Cardiac fibroblast (primary cell): ENCODE results near the gene NRXN3.
A peak's percentile ranks its signal among the peaks of the same experiment; 100 is the strongest.

ENCODE experiments used
- DNase-seq, 2 donors: peaks; one replicate each; pipeline versions ENCODE4 v3.0.0 to v3.0.0-alpha.2; 2010; ENCODE audit warnings: low read depth in 2 of 2
- H3K4me3 ChIP-seq, 2 donors: replicated peaks in 1 of 2; 1 replicate in 1 of 2; 2 replicates in 1 of 2; pipeline ENCODE4 v1.5.1; 2011; ENCODE audit warnings: low read depth in 2 of 2, low read length in 2 of 2, mild to moderate bottlenecking in 2 of 2, moderate library complexity in 1 of 2
- TF ChIP-seq, protein P1 (sequence below): IDR thresholded peaks from one replicate; pipeline ENCODE4 v1.5.1; 2011; ENCODE audit warnings: low read depth, mild to moderate bottlenecking, low read length, inconsistent platforms

NRXN3 gene

DNA sequence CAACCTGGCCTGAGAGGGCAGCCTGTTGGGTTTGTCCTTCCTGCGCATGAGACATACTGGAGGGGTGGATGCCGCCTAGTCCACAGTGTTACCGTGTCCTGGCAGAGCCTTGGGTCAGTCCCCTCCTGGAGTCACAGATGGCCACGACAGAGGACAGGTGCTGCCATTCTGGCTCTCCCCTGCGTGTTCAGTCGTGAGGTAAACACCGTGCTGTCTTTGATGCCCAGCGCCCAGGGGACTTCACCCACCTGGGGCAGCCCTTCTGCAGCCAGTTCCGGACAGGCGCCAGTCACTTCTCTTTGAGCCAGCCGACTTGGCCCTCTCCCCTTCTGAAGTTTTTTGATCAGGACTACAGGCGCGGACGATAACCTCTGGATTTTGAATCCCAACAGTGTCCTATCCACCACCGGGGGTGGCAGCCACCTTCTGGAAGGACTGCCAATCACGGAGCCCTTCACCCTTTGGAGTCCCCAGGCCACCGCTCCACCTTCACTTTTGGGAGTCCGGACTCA is 1108.2 kb downstream of the NRXN3 start:
- no peak for DNase-seq
- TF ChIP-seq, protein P1, sequence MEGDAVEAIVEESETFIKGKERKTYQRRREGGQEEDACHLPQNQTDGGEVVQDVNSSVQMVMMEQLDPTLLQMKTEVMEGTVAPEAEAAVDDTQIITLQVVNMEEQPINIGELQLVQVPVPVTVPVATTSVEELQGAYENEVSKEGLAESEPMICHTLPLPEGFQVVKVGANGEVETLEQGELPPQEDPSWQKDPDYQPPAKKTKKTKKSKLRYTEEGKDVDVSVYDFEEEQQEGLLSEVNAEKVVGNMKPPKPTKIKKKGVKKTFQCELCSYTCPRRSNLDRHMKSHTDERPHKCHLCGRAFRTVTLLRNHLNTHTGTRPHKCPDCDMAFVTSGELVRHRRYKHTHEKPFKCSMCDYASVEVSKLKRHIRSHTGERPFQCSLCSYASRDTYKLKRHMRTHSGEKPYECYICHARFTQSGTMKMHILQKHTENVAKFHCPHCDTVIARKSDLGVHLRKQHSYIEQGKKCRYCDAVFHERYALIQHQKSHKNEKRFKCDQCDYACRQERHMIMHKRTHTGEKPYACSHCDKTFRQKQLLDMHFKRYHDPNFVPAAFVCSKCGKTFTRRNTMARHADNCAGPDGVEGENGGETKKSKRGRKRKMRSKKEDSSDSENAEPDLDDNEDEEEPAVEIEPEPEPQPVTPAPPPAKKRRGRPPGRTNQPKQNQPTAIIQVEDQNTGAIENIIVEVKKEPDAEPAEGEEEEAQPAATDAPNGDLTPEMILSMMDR, result no peak
- H3K4me3 ChIP-seq, result peak overlapping the region; percentile 48 to 67

- TF ChIP-seq, protein P1, result no peak
- peak overlapping the region; percentile 48 to 67 for H3K4me3 ChIP-seq
- DNase-seq, result peak; percentile 84 to 85
Measured at GRCh38 chr14:79278798-79279644, 1108.8 kb downstream of the NRXN3 start.

DNA sequence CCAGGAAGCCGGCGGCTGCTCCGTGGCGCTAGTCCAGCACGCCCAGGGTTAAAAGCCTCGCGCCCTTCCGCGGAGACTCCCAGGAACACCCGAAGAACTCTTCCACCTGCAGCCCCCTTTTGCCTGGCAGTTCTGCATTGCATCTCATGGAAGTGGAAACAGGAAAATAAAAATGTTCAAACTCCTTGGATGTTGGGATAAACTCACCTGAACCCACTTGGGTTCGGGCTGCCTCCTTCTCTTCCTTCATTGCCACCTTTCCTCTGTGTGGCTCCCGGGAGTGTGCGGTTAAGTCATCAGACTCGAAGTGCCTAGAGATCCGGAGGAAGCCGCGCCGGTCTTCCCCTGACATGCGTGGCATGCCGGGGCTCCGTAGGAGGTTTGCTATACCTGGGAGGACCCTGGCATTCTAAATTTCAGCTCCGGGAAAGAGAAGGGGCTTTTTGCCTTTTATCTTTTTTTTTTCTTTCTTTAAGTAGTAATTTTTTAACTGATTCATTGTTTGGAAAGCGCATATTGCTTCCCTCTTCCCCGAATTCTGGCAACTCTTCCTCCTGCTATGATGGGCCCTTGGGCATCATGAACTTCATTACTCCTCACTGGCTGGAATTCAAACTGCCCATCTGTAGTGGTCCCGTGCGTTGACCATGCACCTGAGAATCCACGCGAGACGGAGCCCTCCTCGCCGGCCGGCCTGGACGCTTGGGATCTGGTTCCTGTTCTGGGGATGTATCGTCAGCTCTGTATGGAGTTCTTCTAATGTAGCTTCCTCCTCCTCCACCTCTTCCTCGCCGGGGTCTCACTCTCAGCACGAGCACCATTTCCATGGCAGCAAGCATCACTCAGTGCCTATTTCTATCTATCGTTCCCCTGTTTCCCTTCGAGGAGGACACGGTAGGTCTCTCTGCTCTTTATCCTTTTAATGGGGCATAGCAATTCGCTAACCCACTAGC is 1109.7 kb downstream of the NRXN3 start:
- peak overlapping the region; percentile 48 to 67 for H3K4me3 ChIP-seq
- TF ChIP-seq, protein P1, result no peak
- peak in 1 of 2 donors; percentile 24 for DNase-seq

- TF ChIP-seq, protein P1, result no peak
- DNase-seq, result no peak
- peak overlapping the region in 1 of 2 donors; percentile 5 for H3K4me3 ChIP-seq
Measured at GRCh38 chr14:79281244-79282152, 1111.3 kb downstream of the NRXN3 start.

DNA sequence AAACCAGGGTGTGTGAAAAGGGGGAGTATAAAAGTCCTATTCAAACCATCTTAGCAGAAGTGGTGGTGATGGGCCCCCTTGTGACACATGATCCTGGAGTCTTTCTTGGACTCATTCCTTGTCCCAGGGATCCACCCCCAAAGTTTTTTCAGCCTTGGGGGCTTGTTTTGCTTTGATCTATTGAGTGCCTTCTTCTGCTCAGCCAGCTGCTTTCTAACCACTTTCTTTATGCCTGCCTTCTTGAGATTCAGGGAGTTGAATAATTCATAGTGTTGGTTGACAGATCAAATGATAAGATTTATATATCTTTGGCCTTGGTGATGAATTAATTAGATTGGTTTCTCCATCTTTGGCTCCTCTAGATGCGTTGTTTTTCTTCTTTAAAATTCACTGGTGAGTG is 1114.4 kb downstream of the NRXN3 start:
- H3K4me3 ChIP-seq, result no peak overlapping the region
- TF ChIP-seq, protein P1, result no peak
- no peak for DNase-seq

DNA sequence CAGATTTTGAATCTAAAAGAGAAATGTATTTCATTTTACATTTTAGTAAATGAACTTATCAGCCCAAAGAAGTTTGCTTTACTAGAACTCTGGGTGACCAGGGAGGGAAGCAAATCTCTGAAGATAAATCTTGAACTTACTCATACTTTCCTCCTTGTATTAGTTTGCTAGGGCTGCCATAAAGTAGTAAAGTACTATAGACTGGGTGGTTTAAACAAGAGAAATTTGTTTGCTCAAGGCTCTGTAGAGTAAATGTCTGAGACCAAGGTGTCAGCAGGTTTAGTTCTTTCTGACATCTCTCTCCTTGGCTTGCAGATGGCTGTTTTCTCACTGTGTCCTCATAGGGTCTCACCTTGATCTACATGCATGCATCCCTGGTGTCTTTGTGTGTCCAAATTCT is 1115.1 kb downstream of the NRXN3 start:
- DNase-seq, result no peak
- TF ChIP-seq, protein P1, result no peak
- H3K4me3 ChIP-seq, result no peak overlapping the region
